GM12878 (cell line): ENCODE results near the gene METTL1. TPM values are rescaled to one million over a fixed set of nuclear protein-coding genes. Genes with fewer than 3 reads are reported as not detected.

Source experiments
- ATAC-seq: fragments of 200-7000 bp; cut with Tn5 transposase; 3 replicates; pipeline ENCODE4 v1.9.1; 2020; ENCODE audit warnings: mild to moderate bottlenecking, moderate library complexity
- BruUV-seq: library from RNA; stranded (reverse); fragments of 400-500 nt; replicated peaks from 2 replicates; lab custom pipeline; 2021; lab: Mats Ljungman, UMichigan
- CTCF ChIA-PET: fragments of 300-600 bp; sonication (Branson Sonifier 250); formaldehyde crosslinking; extraction: SDS; loops from one replicate; lab custom pipeline; 2021; ENCODE audit warnings: inconsistent platforms; lab: Yijun Ruan, JAX
- POLR2A ChIA-PET: fragments of 350-600 bp; formaldehyde crosslinking; extraction: SDS; loops from one replicate; lab custom pipeline; 2021; ENCODE audit warnings: inconsistent platforms; lab: Charles Lee
- RAD21 ChIA-PET: fragments of 300-600 bp; sonication (Branson Sonifier 250); formaldehyde crosslinking; loops from one replicate; lab custom pipeline; 2023; ENCODE audit warnings: antibody characterized with exemption; ENCODE audit not compliant: unreplicated experiment; lab: Charles Lee
- SMC1A ChIA-PET: fragments of 300-600 bp; sonication (Branson Sonifier 250); formaldehyde crosslinking; loops from one replicate; lab custom pipeline; 2023; ENCODE audit not compliant: unreplicated experiment, uncharacterized antibody; lab: Charles Lee
- DNase-seq: peaks from one replicate; pipeline ENCODE4 v3.0.0-alpha.2; 2011; ENCODE audit warnings: low read depth, low spot score
- FAIRE-seq: peaks from 3 replicates; lab custom pipeline; 2011; peaks lifted over from hg19 to GRCh38; lab: Jason Lieb, UNC
- H2AFZ ChIP-seq: 2 replicates; pipeline ENCODE4 v1.6.0; 2011; ENCODE audit warnings: low read depth, low read length, control low read depth; ENCODE audit not compliant: control insufficient read depth
- H3K27ac ChIP-seq: 2 replicates; pipeline ENCODE4 v1.5.1; 2011; ENCODE audit warnings: control low read depth; ENCODE audit not compliant: control insufficient read depth, insufficient read depth
- H3K27me3 ChIP-seq, 2 experiments: replicated peaks in 1 of 2; 2 replicates each; pipeline versions ENCODE4 v1.6.0 to v1.6.1; 2011; ENCODE audit warnings: low read length in 1 of 2; ENCODE audit not compliant: control insufficient read depth in 2 of 2, insufficient read depth in 2 of 2
- H3K36me3 ChIP-seq, 2 experiments: 2 replicates each; pipeline ENCODE4 v1.5.1; 2011; ENCODE audit warnings: low read length in 1 of 2; ENCODE audit not compliant: control insufficient read depth in 2 of 2, insufficient read depth in 2 of 2
- H3K4me1 ChIP-seq: 2 replicates; pipeline ENCODE4 v1.6.1; 2011; ENCODE audit warnings: mild to moderate bottlenecking, low read length, moderate library complexity, mixed read lengths; ENCODE audit not compliant: control insufficient read depth, insufficient read depth
- H3K4me2 ChIP-seq: 2 replicates; pipeline ENCODE4 v1.6.0; 2011; ENCODE audit warnings: control low read depth; ENCODE audit not compliant: control insufficient read depth, insufficient read depth
- H3K4me3 ChIP-seq: fragments of 200-600 bp; sonication (generic); 2 replicates; pipeline ENCODE4 v1.5.1; 2016
- H3K79me2 ChIP-seq: 2 replicates; pipeline ENCODE4 v1.6.0; 2011; ENCODE audit warnings: low read length; ENCODE audit not compliant: control insufficient read depth, insufficient read depth
- H3K9ac ChIP-seq: 2 replicates; pipeline ENCODE4 v1.8.0; 2011; ENCODE audit warnings: low read length, control low read depth, mixed read lengths; ENCODE audit not compliant: control insufficient read depth, insufficient read depth
- H3K9me3 ChIP-seq: replicated peaks from 3 replicates; pipeline ENCODE4 v1.5.1; 2011; ENCODE audit warnings: mild to moderate bottlenecking, low read length; ENCODE audit not compliant: control insufficient read depth, insufficient read depth
- H4K20me1 ChIP-seq: 2 replicates; pipeline ENCODE4 v1.6.0; 2011; ENCODE audit not compliant: control insufficient read depth, insufficient read depth
- GABPA ChIP-seq: IDR thresholded peaks from 2 replicates; pipeline ENCODE4 v1.6.1; 2014; ENCODE audit warnings: antibody characterized with exemption, low read depth, mild to moderate bottlenecking, inconsistent platforms
- KDM1A ChIP-seq: fragments of 200-600 bp; sonication (generic); IDR thresholded peaks from 2 replicates; pipeline ENCODE4 v1.6.1; 2016; ENCODE audit warnings: borderline replicate concordance
- NFYA ChIP-seq: IDR thresholded peaks from 2 replicates; pipeline ENCODE4 v1.6.1; 2011; ENCODE audit warnings: low read depth, mild to moderate bottlenecking, low read length, improper control_type of control experiment, borderline replicate concordance
- SIN3A ChIP-seq: IDR thresholded peaks from 2 replicates; pipeline ENCODE4 v1.6.1; 2012; ENCODE audit warnings: low read depth, low read length, improper control_type of control experiment
- STAT1 ChIP-seq: fragments of 450-650 bp; conservative IDR thresholded peaks from 2 replicates; pipeline ENCODE4 v1.6.1; 2014; ENCODE audit warnings: antibody characterized with exemption, mild to moderate bottlenecking
- SUPT20H ChIP-seq: IDR thresholded peaks from 2 replicates; pipeline ENCODE4 v1.6.1; 2011; ENCODE audit warnings: low read depth, mild to moderate bottlenecking, low read length, moderate library complexity, borderline replicate concordance; ENCODE audit not compliant: control insufficient read depth
- SUZ12 ChIP-seq: fragments of 200-600 bp; sonication (generic); IDR thresholded peaks from one replicate; pipeline ENCODE4 v1.6.1; 2018; ENCODE audit warnings: antibody characterized with exemption, mild to moderate bottlenecking; ENCODE audit not compliant: unreplicated experiment
- TARDBP ChIP-seq: IDR thresholded peaks from 2 replicates; pipeline ENCODE4 v1.6.1; 2016; ENCODE audit warnings: borderline replicate concordance
- ZBED1 ChIP-seq: IDR thresholded peaks from 2 replicates; pipeline ENCODE4 v1.6.1; 2016; ENCODE audit warnings: borderline replicate concordance
- ZNF592 ChIP-seq: fragments of 450-650 bp; IDR thresholded peaks from 2 replicates; pipeline ENCODE4 v1.6.1; 2017; ENCODE audit warnings: mild to moderate bottlenecking, moderate library complexity
- WGBS: methylation state at CpG from one replicate; pipeline ENCODE4 v1.1.6; 2016; ENCODE audit warnings: low lambda C conversion rate; ENCODE audit not compliant: insufficient replicate concordance, insufficient coverage; ENCODE audit errors: missing lambda C conversion rate; 5-methylcytosine and 5-hydroxymethylcytosine counted together
- in situ Hi-C: fragments of 300-500 bp; cut with MboI; formaldehyde crosslinking; loops from 9 replicates; pipeline ENCODE4 v1.14.3; 2018; ENCODE audit warnings: mixed read lengths
- intact Hi-C: fragments of 100-400 bp; cut with micrococcal nuclease; formaldehyde crosslinking; loops from one replicate; pipeline ENCODE4 v1.14.2; 2022; ENCODE audit not compliant: unreplicated experiment
- polyA plus RNA-seq, 11 experiments: library from polyadenylated mRNA; depleted of rRNA in 4 of 11; unstranded in 6 of 11; stranded (reverse) in 5 of 11; fragments of >200 nt; fragmentation: Nextera tagmentation in 4 of 11; fragmentation: Illumina TruSeq in 1 of 11; extraction: Ambion mirVana in 4 of 11; extraction: Trizol in 1 of 11; gene quantifications; 1 replicate in 1 of 11; 2 replicates in 10 of 11; pipeline versions ENCODE4 v1.2.1 to v1.2.3, GENCODE V29; 2011 to 2016; ENCODE audit warnings: inconsistent platforms in 2 of 11, missing spikeins in 2 of 11, low read depth in 1 of 11
- total RNA-seq, 4 experiments: library from RNA; depleted of rRNA in 3 of 4; stranded (reverse); fragments of >200 nt in 3 of 4; fragmentation: Illumina TruSeq in 1 of 4; extraction: Trizol in 1 of 4; gene quantifications; 2 replicates each; pipeline versions ENCODE4 v1.2.1 to v1.2.3, GENCODE V29; 2013 to 2021
- TF ChIP-seq, protein P1 (sequence below): fragments of 450-650 bp; IDR thresholded peaks from 2 replicates; pipeline ENCODE4 v1.6.1; 2017; ENCODE audit warnings: mild to moderate bottlenecking, low read depth, inconsistent platforms; ENCODE audit not compliant: poor library complexity, severe bottlenecking

METTL1 gene
- total and polyA plus RNA-seq, 10 of the 15 experiments (the other 5 are each of a cell fraction or from before 2014, with no cell fraction given) = 11.3 to 44.3 (median 30.6) TPM

DNA sequence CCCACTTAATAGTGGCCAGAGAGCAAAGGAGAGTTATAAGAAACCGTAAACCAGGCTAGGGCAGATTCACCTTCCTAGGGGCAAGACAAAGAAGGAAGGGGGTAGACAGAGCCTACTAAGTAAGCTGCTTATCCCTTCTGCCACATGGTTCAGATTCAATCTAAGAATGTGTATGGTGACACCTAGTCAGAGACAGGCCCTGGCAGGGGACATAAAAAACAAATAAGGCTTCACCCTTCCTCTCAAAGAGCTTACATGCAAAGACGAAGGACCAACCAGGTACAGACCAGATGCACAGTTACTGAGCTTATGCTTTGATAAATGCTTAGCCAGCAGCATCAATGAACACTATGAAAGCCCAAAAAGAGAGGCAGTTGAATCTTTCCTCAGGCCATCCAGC, 9.4 kb downstream of the METTL1 start:
- CTCF ChIA-PET = interaction anchor here (0.6 to 0.9 kb wide), 3 partner anchors 14 to 195 kb away, joined by 3 to 4 read pairs (median 3); no protein-coding TSS in a partner anchor
- RAD21 ChIA-PET = no interaction called here
- Histone ChIP-seq H3K27ac (no peak overlapping the region), H4K20me1 (no peaks in the 10 kb centered on the region; the same call in 1 of the 2 replicates), H3K4me2 (no peak overlapping the region), H3K9me3 (no peaks in the 10 kb centered on the region; the same call in 2 of the 3 replicates), H3K9ac (no peak overlapping the region), H3K4me3 (no peak overlapping the region), H3K27me3 (peaks cover 11 to 23% of the 10 kb centered on the region in 2 experiments; a peak in 3 of 4 replicates), H2AFZ (no peak overlapping the region), H3K79me2 (no peaks in the 10 kb centered on the region), H3K4me1 (peaks cover 22% of the 10 kb centered on the region), H3K36me3 (peaks cover 0 to 3% of the 10 kb centered on the region in 2 experiments; a peak in 2 of 4 replicates)
- SMC1A ChIA-PET = interaction anchor here (0.7 kb wide), 1 partner anchor 282 kb away, joined by 3 read pairs; the partner anchor contains the start of gene ARHGAP9
- POLR2A ChIA-PET = interaction anchor here (0.5 kb wide), 1 partner anchor 62 kb away, joined by 3 read pairs; no protein-coding TSS in a partner anchor
- ATAC-seq = no peak
- 73% methylated on average over 2 of the region's 2 CpGs for WGBS
- TF ChIP-seq TARDBP (no peak), STAT1 (no peak), ZNF592 (no peak), KDM1A (no peak), GABPA (no peak), SUZ12 (no peak), SUPT20H (no peak), NFYA (no peak), ZBED1 (no peak), SIN3A (no peak)
- TF ChIP-seq, protein P1, sequence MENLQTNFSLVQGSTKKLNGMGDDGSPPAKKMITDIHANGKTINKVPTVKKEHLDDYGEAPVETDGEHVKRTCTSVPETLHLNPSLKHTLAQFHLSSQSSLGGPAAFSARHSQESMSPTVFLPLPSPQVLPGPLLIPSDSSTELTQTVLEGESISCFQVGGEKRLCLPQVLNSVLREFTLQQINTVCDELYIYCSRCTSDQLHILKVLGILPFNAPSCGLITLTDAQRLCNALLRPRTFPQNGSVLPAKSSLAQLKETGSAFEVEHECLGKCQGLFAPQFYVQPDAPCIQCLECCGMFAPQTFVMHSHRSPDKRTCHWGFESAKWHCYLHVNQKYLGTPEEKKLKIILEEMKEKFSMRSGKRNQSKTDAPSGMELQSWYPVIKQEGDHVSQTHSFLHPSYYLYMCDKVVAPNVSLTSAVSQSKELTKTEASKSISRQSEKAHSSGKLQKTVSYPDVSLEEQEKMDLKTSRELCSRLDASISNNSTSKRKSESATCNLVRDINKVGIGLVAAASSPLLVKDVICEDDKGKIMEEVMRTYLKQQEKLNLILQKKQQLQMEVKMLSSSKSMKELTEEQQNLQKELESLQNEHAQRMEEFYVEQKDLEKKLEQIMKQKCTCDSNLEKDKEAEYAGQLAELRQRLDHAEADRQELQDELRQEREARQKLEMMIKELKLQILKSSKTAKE = no peak
- BruUV-seq = no TSS peak
- in situ Hi-C loops (no loop called here), intact Hi-C loops (no loop called here)
- FAIRE-seq = no peak
- no peak for DNase-seq
